ENCODE measurements around the gene ADAMTS4. TPM values are rescaled to one million over a fixed set of nuclear protein-coding genes. Genes with fewer than 3 reads are reported as not detected.

ADAMTS4 gene
- total RNA-seq, 2 experiments from 2014 or later: 0.83 to 1.2 TPM

DNA sequence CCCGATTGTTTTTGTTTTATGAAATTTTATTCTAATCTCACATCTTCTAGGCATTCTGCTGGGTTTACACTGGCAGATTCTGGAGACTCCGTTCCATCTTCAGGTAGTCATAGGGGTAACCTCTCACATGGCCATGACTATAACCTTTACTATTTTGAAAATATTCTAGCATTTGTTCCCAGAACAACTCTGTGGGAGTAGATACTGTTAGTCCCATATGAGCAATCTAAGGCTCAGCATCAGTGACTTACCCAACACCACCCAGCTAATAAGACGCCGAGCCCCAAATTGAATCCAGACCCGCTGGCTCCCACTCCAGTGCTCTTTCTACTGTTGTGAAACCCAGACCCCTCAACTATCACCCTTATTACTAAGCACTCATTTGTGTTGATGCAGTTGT, 9.8 kb downstream of the ADAMTS4 start:
- peaks cover 61% of the 10 kb centered on the region for H3K4me1 Mint-ChIP-seq
- H3K9me3 Mint-ChIP-seq: no peaks in the 10 kb centered on the region
- ChIA-PET CTCF (interaction anchor here (1.8 to 6.7 kb wide), 2 partner anchors 8 to 37 kb away, joined by 6 to 79 read pairs; partner anchors contain the start of gene TOMM40L), POLR2A (interaction anchor here (1.8 kb wide), 1 partner anchor 13 kb away, joined by 10 read pairs; the partner anchor contains the start of gene NDUFS2)
- no peak overlapping the region for H3K4me3 Mint-ChIP-seq
- no peaks in the 10 kb centered on the region for H3K27me3 Mint-ChIP-seq
- no peaks in the 10 kb centered on the region for H3K36me3 Mint-ChIP-seq (ENCODE audit: low read depth)
- H3K27ac Mint-ChIP-seq: no peak overlapping the region
- DNase-seq: no peak

DNA sequence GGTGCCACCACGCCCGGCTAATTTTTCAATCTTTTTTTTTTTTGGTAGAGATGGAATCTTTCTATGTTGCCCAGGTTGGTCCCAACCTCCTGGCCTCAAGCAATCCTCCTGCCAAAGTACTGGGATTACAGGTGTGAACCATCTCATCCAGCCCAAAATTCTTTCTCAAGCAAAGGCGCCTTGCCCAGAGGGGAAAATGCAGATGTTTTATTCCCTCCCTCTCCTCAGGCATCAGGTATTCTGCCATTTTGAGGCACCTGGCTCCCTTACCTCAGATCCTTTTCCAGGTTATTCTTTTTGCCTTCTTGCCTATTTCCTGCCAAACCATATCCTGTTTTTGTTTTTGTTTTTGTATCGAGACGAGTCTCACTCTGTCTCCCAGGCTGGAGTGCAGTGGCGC, 10.5 kb downstream of the ADAMTS4 start:
- H3K4me1 Mint-ChIP-seq: peaks cover 68% of the 10 kb centered on the region
- ChIA-PET POLR2A (interaction anchor here (1.8 kb wide), 1 partner anchor 14 kb away, joined by 10 read pairs; the partner anchor contains the start of gene NDUFS2), CTCF (interaction anchor here (0.6 to 1.8 kb wide), 2 partner anchors 37 to 198 kb away, joined by 3 to 6 read pairs; partner anchors contain the start of gene TOMM40L)
- no peaks in the 10 kb centered on the region for H3K9me3 Mint-ChIP-seq
- no peak overlapping the region for H3K4me3 Mint-ChIP-seq
- peak overlapping the region; percentile 19 for H3K27ac Mint-ChIP-seq
- H3K36me3 Mint-ChIP-seq (ENCODE audit: low read depth): no peaks in the 10 kb centered on the region
- no peaks in the 10 kb centered on the region for H3K27me3 Mint-ChIP-seq
- DNase-seq: no peak

DNA sequence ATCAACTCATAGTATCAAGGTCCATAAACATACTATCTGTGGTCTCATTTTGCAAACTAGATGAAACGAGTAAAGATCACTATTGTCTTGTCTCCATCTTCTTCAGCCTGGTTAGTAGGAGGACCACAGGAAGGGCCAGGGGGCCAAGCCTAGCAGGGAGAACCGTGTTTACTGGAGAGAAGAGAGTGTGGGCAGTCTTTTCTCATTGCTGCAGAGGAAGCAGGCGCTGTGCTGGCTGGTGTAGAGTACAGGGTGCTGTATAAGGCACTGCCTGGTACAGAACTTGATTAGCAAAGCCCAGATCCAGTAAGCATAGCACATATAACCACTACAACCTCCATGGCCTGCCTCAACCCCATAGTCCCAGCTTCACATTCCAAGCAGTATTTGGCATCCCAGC, 11.5 kb downstream of the ADAMTS4 start:
- Mint-ChIP-seq H3K27ac (peak overlapping the region; percentile 93), H3K4me1 (peaks cover 67% of the 10 kb centered on the region), H3K9me3 (no peaks in the 10 kb centered on the region), H3K4me3 (no peak overlapping the region), H3K36me3 (ENCODE audit: low read depth) (peaks cover 3% of the 10 kb centered on the region), H3K27me3 (no peaks in the 10 kb centered on the region)
- DNase-seq: no peak
- POLR2A ChIA-PET: interaction anchor here (1.4 to 2.9 kb wide), 5 partner anchors 11 to 38 kb away, joined by 3 to 39 read pairs (median 10); partner anchors contain the start of genes NDUFS2, PPOX and TOMM40L
- CTCF ChIA-PET: interaction anchor here (0.5 to 2.4 kb wide), 4 partner anchors 22 to 41 kb away, joined by 4 to 14 read pairs (median 8); partner anchors contain the start of genes PPOX and TOMM40L

DNA sequence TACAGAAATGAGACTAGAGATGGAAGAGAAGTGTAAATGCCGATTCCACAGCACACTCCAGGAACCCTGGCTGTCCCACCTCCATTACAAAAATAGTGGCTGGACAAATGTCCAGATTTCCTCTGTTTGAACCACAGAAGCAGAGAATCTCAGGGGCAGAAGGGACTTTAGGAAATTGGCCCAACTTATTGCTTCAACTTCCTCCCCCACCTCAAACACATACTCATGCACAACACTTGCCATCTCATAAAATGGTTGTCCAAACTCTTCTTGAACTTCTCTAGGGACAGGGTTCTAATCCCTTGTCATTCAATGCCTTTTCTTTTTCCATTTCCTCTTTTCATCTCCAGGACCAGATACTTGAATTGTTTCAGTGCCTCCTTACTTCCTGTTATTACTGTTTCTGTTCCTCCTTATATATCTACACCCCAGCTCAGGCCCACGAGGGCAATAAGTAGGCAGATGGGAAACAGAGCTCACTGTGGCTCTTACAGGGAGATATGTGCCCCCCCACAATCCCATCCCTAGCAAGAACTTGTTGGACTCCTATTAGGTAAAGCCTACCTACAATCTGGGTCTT, 13.0 kb downstream of the ADAMTS4 start:
- POLR2A ChIA-PET: interaction anchor here (0.6 to 2.9 kb wide), 13 partner anchors 9 to 139 kb away, joined by 3 to 39 read pairs (median 4); partner anchors contain the start of genes ARHGAP30, B4GALT3, NDUFS2 and PPOX
- peak overlapping the region; percentile 93 for H3K27ac Mint-ChIP-seq
- CTCF ChIA-PET: interaction anchor here (0.7 to 2.4 kb wide), 6 partner anchors 16 to 182 kb away, joined by 3 to 14 read pairs (median 4); partner anchors contain the start of genes CFAP126, NDUFS2, PPOX and TOMM40L
- no peak for DNase-seq
- H3K27me3 Mint-ChIP-seq: no peaks in the 10 kb centered on the region
- H3K4me1 Mint-ChIP-seq: peaks cover 75% of the 10 kb centered on the region
- no peaks in the 10 kb centered on the region for H3K9me3 Mint-ChIP-seq
- H3K36me3 Mint-ChIP-seq (ENCODE audit: low read depth): peaks cover 3% of the 10 kb centered on the region
- peak overlapping the region; percentile 71 for H3K4me3 Mint-ChIP-seq

DNA sequence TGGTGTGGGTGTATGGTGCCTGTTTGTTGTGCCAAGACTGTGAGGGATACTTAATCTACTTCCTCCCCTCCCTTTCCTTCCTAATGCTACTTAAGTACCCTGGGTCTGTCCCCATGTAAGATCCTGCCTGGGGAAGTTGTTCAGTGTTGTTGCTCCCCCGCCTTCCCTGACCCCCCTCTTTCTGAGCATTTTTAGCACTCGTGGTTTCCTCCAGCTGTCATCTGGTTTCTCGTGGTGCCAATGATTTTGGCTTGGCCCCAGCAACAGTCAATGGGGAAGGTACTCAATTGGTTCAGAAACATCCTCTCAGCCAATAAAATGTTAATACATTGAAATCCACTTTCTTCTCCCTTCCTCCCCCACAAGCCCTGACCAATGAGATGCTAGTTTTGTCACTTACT, 13.6 kb downstream of the ADAMTS4 start:
- ChIA-PET CTCF (interaction anchor here (1.2 to 2.4 kb wide), 2 partner anchors 40 to 49 kb away, joined by 4 to 14 read pairs; partner anchors contain the start of gene TOMM40L), POLR2A (interaction anchor here (0.6 to 2.9 kb wide), 12 partner anchors 8 to 139 kb away, joined by 3 to 39 read pairs (median 4); partner anchors contain the start of genes ARHGAP30, B4GALT3, NDUFS2 and PPOX)
- H3K4me1 Mint-ChIP-seq: peaks cover 79% of the 10 kb centered on the region
- peaks cover 3% of the 10 kb centered on the region for H3K36me3 Mint-ChIP-seq (ENCODE audit: low read depth)
- DNase-seq: peak; percentile 88
- peak overlapping the region; percentile 71 for H3K4me3 Mint-ChIP-seq
- no peaks in the 10 kb centered on the region for H3K9me3 Mint-ChIP-seq
- H3K27ac Mint-ChIP-seq: peak overlapping the region; percentile 93
- H3K27me3 Mint-ChIP-seq: no peaks in the 10 kb centered on the region

DNA sequence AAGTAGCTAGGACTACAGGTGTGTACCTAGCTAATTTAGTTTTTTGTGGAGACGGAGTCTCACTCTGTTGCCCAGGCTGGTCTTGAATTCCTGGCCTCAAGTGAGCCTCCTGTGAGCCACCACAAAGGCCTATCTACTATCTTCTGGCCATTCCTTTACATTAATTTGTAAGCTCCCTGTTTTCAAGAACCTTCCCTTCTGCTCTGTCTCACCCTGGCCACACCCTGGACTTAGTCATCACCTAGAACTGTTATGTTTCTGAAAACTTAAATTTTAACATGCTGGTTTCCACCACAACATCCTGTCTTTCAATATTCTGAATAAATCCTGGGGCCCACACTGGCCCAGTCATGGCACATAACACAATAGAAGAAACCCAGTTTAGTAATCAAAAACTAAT, 16.6 kb downstream of the ADAMTS4 start:
- H3K4me3 Mint-ChIP-seq: peak overlapping the region; percentile 9
- peaks cover 4% of the 10 kb centered on the region for H3K36me3 Mint-ChIP-seq (ENCODE audit: low read depth)
- DNase-seq: peak; percentile 74
- ChIA-PET POLR2A (interaction anchor here (0.5 to 3.3 kb wide), 20 partner anchors 10 to 567 kb away, joined by 3 to 91 read pairs (median 5); partner anchors contain the start of genes ARHGAP30, DEDD, DUSP12 and NDUFS2), CTCF (interaction anchor here (0.5 to 5.5 kb wide), 13 partner anchors 10 to 200 kb away, joined by 3 to 79 read pairs (median 6); partner anchors contain the start of genes ARHGAP30, NDUFS2, PPOX and TOMM40L)
- H3K4me1 Mint-ChIP-seq: peaks cover 82% of the 10 kb centered on the region
- H3K9me3 Mint-ChIP-seq: no peaks in the 10 kb centered on the region
- H3K27me3 Mint-ChIP-seq: no peaks in the 10 kb centered on the region
- H3K27ac Mint-ChIP-seq: peak overlapping the region; percentile 93

DNA sequence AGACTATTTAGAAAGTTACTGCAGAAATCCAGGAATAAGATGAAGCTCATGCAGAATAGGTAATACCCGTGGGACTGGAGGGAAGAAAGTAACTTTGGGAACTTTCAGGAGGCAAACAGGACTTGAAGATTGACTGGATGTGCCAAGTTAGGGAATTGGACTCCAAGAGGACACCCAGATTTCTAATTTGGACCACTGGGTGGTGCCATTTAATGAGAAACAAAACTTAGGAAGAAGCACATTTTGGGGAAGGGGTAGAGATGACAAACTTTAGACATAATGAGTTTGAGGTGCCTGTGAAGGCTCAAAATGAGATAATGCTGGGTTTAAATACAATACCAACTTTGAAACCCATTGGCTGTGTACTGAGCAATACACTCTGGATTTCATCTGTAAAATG, 18.2 kb downstream of the ADAMTS4 start:
- Mint-ChIP-seq H3K4me1 (peaks cover 80% of the 10 kb centered on the region), H3K27ac (peak overlapping the region; percentile 74), H3K27me3 (no peaks in the 10 kb centered on the region), H3K9me3 (no peaks in the 10 kb centered on the region), H3K36me3 (ENCODE audit: low read depth) (peaks cover 19% of the 10 kb centered on the region), H3K4me3 (no peak overlapping the region)
- ChIA-PET POLR2A (interaction anchor here (0.7 to 3.3 kb wide), 9 partner anchors 8 to 128 kb away, joined by 3 to 91 read pairs (median 16); partner anchors contain the start of genes ARHGAP30, NDUFS2, PPOX and TOMM40L), CTCF (interaction anchor here (0.9 to 5.5 kb wide), 9 partner anchors 12 to 111 kb away, joined by 3 to 79 read pairs (median 10); partner anchors contain the start of genes NDUFS2, PPOX, TOMM40L and UFC1)
- no peak for DNase-seq

DNA sequence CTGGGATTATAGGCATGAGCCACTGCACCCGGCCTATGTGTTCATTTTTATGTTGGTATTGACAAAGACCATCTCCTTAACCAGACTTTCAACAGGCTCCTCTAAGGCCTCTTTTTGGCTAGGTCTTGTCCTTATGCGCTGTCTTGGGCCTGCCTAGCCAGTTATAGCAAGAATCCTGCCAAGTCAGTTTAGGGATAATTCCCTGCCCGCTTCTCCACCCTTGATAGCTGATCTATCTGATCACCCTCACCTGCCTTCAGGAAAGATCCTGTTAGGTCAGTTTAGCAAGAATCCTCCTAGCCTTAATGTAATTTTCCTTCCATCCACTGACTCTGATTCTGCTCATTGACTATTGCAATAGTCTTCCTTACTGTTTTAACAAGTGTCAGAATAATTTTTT, 19.2 kb downstream of the ADAMTS4 start:
- peaks cover 28% of the 10 kb centered on the region for H3K36me3 Mint-ChIP-seq (ENCODE audit: low read depth)
- ChIA-PET POLR2A (interaction anchor here (1.0 to 1.9 kb wide), 2 partner anchors 10 to 13 kb away, joined by 3 to 9 read pairs; partner anchors contain the start of gene PPOX), CTCF (interaction anchor here (1.0 to 5.5 kb wide), 5 partner anchors 13 to 202 kb away, joined by 3 to 79 read pairs (median 69); partner anchors contain the start of genes NDUFS2, PPOX and TOMM40L)
- H3K4me3 Mint-ChIP-seq: no peak overlapping the region
- peak overlapping the region; percentile 13 for H3K27ac Mint-ChIP-seq
- H3K4me1 Mint-ChIP-seq: peaks cover 82% of the 10 kb centered on the region
- DNase-seq: no peak
- H3K27me3 Mint-ChIP-seq: no peaks in the 10 kb centered on the region
- no peaks in the 10 kb centered on the region for H3K9me3 Mint-ChIP-seq

DNA sequence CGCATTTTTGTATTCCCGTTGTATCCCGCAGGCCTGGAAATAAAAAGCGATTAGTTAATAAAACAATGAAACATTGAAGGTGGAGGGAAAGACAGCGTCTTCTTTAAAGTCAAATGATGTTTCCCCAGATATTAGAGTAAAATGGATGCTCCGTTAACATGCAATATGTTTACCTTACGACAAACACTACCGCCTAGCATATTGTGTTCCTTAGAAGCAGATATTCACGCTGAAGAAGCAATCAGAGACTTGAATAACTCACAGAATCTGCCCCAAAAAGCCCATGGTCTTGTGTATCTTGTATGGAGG, 21.0 kb downstream of the ADAMTS4 start:
- no peaks in the 10 kb centered on the region for H3K27me3 Mint-ChIP-seq
- CTCF ChIA-PET: interaction anchor here (1.8 to 2.3 kb wide), 2 partner anchors 48 to 113 kb away, joined by 9 to 10 read pairs; partner anchors contain the start of gene TOMM40L
- peak overlapping the region; percentile 96 for H3K27ac Mint-ChIP-seq
- peaks cover 42% of the 10 kb centered on the region for H3K36me3 Mint-ChIP-seq (ENCODE audit: low read depth)
- H3K4me1 Mint-ChIP-seq: peaks cover 78% of the 10 kb centered on the region
- no peak for DNase-seq
- H3K9me3 Mint-ChIP-seq: no peaks in the 10 kb centered on the region
- POLR2A ChIA-PET: interaction anchor here (0.7 to 3.3 kb wide), 10 partner anchors 8 to 93 kb away, joined by 3 to 69 read pairs (median 10); partner anchors contain the start of genes NDUFS2, PPOX, TOMM40L and UFC1
- H3K4me3 Mint-ChIP-seq: peak overlapping the region; percentile 97

DNA sequence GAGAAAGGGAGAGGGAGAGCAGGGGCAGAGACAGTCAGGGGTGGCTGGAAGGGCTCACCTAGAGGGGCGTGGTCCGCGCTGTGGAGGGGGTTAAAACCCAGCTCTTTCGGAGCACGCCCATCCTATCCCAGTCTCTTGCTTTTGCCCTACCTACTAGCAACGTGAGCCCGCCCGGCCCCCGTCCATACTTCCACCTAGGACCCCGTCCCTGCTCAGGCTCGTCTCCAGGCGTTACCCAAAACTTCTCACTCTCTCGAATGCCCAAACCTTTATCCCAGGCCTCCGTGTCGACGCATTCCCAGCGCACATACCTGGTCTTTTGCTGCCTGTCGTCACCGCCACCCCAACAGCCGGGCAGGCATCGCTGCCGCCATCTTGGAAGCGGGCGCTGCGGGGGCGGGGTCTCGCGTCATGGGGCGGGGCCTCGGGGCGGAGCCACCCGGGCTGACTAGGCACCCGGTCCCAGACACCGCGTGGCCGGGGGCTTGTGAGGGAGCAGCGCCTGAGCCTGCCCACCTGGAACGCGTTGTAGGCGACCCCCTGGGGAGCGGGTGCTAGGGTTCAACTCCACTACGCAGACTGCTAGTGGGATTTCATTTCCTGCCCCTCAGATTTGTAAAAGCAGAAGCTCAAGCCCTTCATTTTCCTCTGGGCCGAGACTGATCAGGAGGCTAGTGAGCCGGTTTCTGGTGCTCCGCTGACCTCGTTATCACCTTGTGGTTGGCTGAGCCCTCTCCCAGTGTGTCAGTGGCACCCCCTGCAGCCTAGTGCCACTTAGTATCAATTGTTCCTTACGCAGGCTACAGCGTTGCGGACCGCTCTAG, 21.5 kb downstream of the ADAMTS4 start, which contains the start of gene B4GALT3:
B4GALT3 (minus strand) TSS at position 396 of the 824 bp plus-strand sequence. CDS start 1,447 bp downstream, outside the sequence.
- peak within 1 kb of the TSS; percentile 96 for H3K27ac Mint-ChIP-seq
- peak; percentile 94 for DNase-seq
- peaks cover 47% of the 10 kb centered on the region for H3K36me3 Mint-ChIP-seq (ENCODE audit: low read depth)
- peak within 1 kb of the TSS; percentile 97 for H3K4me3 Mint-ChIP-seq
- ChIA-PET POLR2A (interaction anchor here (0.7 to 3.3 kb wide), 15 partner anchors 9 to 114 kb away, joined by 3 to 69 read pairs (median 6); partner anchors contain the start of genes NDUFS2, NIT1, PFDN2 and PPOX), CTCF (interaction anchor here (0.5 to 2.3 kb wide), 6 partner anchors 12 to 133 kb away, joined by 3 to 30 read pairs (median 7); partner anchors contain the start of genes PPOX and TOMM40L)
- H3K9me3 Mint-ChIP-seq: no peaks in the 10 kb centered on the region
- H3K4me1 Mint-ChIP-seq: peaks cover 78% of the 10 kb centered on the region
- H3K27me3 Mint-ChIP-seq: no peaks in the 10 kb centered on the region

DNA sequence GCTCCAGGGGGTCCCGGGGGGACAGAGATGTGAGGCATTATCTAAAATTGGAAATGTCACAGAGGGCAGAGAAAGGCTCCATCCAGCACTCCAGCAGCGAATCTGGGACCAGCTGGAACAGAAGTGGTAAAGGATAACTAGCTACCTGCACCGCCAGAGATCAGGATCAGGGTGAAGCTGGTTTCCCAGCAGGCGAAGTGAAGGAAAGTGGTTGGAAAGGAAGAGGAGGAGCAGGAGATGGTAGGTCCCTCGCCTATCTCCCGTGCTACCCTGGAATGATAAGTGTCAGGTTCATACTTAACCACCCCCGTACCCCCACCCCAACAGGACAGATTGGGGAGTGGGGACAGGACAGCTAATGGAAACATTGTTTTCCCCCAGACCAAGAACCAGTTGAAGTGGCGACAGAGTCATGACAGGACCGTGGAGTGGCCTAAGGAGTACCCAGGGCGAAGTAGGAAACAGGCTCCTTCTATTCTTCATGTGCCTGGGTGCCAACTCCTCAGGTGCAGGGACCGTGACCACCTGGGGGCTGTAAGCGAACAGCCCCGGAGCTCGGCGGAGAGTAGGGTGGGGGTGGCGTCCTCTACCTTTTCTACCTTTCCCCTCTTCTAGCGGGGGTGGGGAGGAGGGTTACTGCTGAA, 22.3 kb downstream of the ADAMTS4 start:
- H3K4me1 Mint-ChIP-seq: peaks cover 71% of the 10 kb centered on the region
- no peak for DNase-seq
- peak overlapping the region; percentile 96 for H3K27ac Mint-ChIP-seq
- peaks cover 54% of the 10 kb centered on the region for H3K36me3 Mint-ChIP-seq (ENCODE audit: low read depth)
- POLR2A ChIA-PET: interaction anchor here (0.8 to 3.3 kb wide), 11 partner anchors 9 to 115 kb away, joined by 3 to 69 read pairs (median 9); partner anchors contain the start of genes NDUFS2, NIT1, PFDN2 and PPOX
- H3K9me3 Mint-ChIP-seq: no peaks in the 10 kb centered on the region
- CTCF ChIA-PET: interaction anchor here (0.6 to 2.3 kb wide), 6 partner anchors 11 to 115 kb away, joined by 3 to 30 read pairs (median 7); partner anchors contain the start of genes PPOX and TOMM40L
- H3K4me3 Mint-ChIP-seq: peak overlapping the region; percentile 97
- H3K27me3 Mint-ChIP-seq: no peaks in the 10 kb centered on the region

Measured in activated CD4-positive, alpha-beta memory T cell treated with anti-CD3 and anti-CD28 coated beads, Interleukin-2, amount 10 ng/mL, durations not matched to agents 7 days and 5 days (primary cell).